ENCODE results near the gene MTHFD1L.

The MTHFD1L gene

DNA sequence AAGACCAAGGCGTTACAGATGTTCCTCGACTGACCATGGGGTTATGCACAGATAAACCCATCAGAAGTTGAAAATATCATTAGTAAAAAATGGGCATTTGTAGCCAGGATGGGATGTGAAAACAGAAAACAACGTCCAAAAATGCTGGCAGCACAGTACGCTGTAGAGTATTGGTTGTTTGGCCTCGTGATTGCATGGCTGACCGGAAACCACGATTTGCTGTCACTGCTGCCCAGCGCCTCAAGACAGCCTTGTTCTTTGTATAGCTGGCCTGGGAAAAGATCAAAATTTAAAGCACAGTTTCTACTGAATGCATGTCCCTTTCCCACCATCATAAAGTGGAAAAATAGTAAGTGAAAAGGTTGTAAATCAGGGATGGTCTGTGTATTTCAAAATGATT is 41.9 kb downstream of the MTHFD1L start:
- Histone ChIP-seq H3K27me3 (ENCODE audit: control insufficient read depth, insufficient read depth, low read length) (no peaks in the 10 kb centered on the region), H3K9ac (ENCODE audit: low read length) (no peak overlapping the region), H3K9me3 (ENCODE audit: control insufficient read depth, low read length) (no peaks in the 10 kb centered on the region), H3K4me1 (ENCODE audit: control insufficient read depth, insufficient read depth, low read length) (no peaks in the 10 kb centered on the region), H3K4me3 (ENCODE audit: low read length) (no peak overlapping the region), H3K36me3 (ENCODE audit: control insufficient read depth, insufficient read depth, low read length) (no peaks in the 10 kb centered on the region)

DNA sequence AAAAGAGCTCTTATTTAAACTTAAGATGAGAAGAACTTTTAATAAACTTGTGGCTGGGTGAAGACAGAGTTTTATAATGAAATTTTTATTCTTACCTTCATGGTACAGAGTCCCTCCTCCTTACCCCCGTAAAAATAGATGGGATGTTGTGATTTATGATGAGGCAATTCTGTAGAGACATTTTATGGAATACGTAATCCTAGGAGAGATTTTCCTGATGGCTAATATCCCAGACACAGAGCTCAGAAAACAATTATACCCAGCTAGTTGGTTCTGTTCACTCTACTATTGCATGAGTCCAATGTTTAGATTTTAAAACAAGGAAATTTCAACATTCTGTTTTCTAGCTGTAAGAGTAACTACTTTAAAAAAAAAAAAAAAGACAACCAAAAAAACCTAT is 43.4 kb downstream of the MTHFD1L start:
- Histone ChIP-seq H3K9me3 (ENCODE audit: control insufficient read depth, low read length) (no peaks in the 10 kb centered on the region), H3K4me3 (ENCODE audit: low read length) (no peak overlapping the region), H3K27me3 (ENCODE audit: control insufficient read depth, insufficient read depth, low read length) (no peaks in the 10 kb centered on the region), H3K4me1 (ENCODE audit: control insufficient read depth, insufficient read depth, low read length) (no peaks in the 10 kb centered on the region), H3K9ac (ENCODE audit: low read length) (no peak overlapping the region), H3K36me3 (ENCODE audit: control insufficient read depth, insufficient read depth, low read length) (no peaks in the 10 kb centered on the region)

DNA sequence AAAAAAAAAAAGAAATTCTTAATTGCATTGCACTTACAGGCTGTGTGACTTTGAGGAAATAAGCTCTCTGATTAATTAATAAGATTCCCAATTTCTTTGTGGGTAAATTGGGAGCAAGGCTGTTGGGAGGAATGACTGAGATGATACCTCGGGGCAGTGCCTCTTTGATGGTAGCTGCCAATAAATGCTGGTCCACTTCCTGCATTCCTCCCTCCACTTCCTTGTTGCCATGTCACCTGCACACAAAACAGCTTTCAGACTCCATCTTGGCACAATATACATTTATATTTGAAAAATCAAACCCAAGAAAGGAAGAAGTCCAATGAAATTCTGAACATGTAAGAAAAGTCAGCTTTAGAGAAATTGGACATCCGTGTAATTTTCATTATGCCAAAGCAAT is 45.1 kb downstream of the MTHFD1L start:
- Histone ChIP-seq H3K36me3 (ENCODE audit: control insufficient read depth, insufficient read depth, low read length) (no peaks in the 10 kb centered on the region), H3K9me3 (ENCODE audit: control insufficient read depth, low read length) (no peaks in the 10 kb centered on the region), H3K4me3 (ENCODE audit: low read length) (no peak overlapping the region), H3K27me3 (ENCODE audit: control insufficient read depth, insufficient read depth, low read length) (no peaks in the 10 kb centered on the region), H3K4me1 (ENCODE audit: control insufficient read depth, insufficient read depth, low read length) (no peaks in the 10 kb centered on the region), H3K9ac (ENCODE audit: low read length) (no peak overlapping the region)

DNA sequence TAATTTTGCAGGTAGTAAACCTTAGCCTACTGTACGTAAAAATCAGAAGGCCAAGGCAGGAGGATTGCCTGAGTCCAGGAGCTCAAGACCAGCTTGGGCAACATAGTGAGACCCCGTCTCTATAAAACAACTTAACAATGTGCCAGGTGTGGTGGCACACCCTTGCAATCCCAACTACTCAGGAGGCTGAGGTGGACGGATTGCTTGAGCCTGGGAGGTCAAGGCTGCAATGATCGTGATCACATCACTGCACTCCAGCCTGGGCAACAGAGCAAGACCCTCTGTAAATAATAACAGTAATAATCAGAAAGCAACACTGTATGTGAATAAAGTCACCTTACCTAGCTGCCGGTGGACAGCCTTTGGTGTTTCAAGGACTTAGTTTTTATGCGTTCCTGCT is 48.9 kb downstream of the MTHFD1L start:
- H3K27me3 ChIP-seq (ENCODE audit: control insufficient read depth, insufficient read depth, low read length): no peaks in the 10 kb centered on the region
- H3K4me3 ChIP-seq (ENCODE audit: low read length): no peak overlapping the region
- H3K9ac ChIP-seq (ENCODE audit: low read length): no peak overlapping the region
- no peaks in the 10 kb centered on the region for H3K9me3 ChIP-seq (ENCODE audit: control insufficient read depth, low read length)
- H3K36me3 ChIP-seq (ENCODE audit: control insufficient read depth, insufficient read depth, low read length): no peaks in the 10 kb centered on the region
- no peaks in the 10 kb centered on the region for H3K4me1 ChIP-seq (ENCODE audit: control insufficient read depth, insufficient read depth, low read length)

DNA sequence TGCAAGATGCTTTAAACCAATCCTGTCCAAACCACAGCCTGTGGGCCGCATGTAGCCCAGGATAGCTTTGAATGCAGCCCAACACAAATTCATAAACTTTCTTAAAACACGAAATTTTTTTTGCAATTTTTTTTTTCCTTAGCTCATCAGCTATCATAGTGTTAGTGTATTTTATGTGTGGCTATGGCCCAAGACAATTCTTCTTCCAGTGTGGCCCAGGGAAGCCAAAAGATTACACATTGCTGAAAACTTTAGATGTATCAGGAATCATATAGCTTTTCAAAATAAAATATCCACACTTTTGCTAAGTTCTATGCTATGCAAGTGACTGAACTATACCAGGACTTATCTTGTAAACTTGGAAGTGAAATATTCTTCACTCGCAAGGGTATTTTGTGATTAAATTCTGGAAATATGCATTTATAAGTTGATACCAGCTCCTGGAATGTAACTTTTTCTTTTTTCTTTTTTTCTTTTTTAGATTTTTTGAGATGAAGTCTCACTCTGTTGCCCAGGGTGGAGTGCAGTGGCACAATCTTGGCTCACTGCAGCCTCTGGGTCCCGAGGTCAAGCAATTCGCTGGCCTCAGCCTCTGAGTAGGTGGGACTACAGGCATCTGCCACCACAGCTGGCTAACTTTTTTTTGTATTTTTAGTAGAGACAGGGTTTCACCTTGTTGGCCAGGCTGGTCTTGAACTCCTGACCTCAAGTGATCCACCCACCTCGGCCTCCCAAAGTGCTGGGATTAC is 49.8 kb downstream of the MTHFD1L start:
- H3K27me3 ChIP-seq (ENCODE audit: control insufficient read depth, insufficient read depth, low read length): no peaks in the 10 kb centered on the region
- H3K9me3 ChIP-seq (ENCODE audit: control insufficient read depth, low read length): no peaks in the 10 kb centered on the region
- H3K4me3 ChIP-seq (ENCODE audit: low read length): no peak overlapping the region
- no peaks in the 10 kb centered on the region for H3K4me1 ChIP-seq (ENCODE audit: control insufficient read depth, insufficient read depth, low read length)
- H3K36me3 ChIP-seq (ENCODE audit: control insufficient read depth, insufficient read depth, low read length): no peaks in the 10 kb centered on the region
- no peak overlapping the region for H3K9ac ChIP-seq (ENCODE audit: low read length)

DNA sequence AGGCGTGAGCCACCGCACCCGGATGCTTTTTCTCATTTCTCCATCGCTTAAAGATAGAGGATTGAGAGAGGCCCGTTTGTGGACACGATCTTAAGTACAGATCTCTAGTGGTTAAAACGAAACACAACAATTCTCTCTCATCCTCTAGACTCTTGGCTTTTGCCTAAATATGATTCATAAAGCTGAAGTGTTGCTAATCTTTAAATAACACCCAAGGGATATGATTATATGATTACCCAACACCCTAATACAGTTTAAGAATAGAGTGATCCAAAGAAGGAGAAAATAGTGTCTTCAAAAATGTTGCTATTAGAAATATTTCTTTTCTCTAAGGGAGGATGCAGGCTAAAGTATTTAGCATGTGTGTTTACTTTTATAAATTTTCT is 50.4 kb downstream of the MTHFD1L start:
- Histone ChIP-seq H3K9me3 (ENCODE audit: control insufficient read depth, low read length) (no peaks in the 10 kb centered on the region), H3K27me3 (ENCODE audit: control insufficient read depth, insufficient read depth, low read length) (no peaks in the 10 kb centered on the region), H3K4me1 (ENCODE audit: control insufficient read depth, insufficient read depth, low read length) (no peaks in the 10 kb centered on the region), H3K36me3 (ENCODE audit: control insufficient read depth, insufficient read depth, low read length) (no peaks in the 10 kb centered on the region), H3K9ac (ENCODE audit: low read length) (no peak overlapping the region), H3K4me3 (ENCODE audit: low read length) (no peak overlapping the region)

DNA sequence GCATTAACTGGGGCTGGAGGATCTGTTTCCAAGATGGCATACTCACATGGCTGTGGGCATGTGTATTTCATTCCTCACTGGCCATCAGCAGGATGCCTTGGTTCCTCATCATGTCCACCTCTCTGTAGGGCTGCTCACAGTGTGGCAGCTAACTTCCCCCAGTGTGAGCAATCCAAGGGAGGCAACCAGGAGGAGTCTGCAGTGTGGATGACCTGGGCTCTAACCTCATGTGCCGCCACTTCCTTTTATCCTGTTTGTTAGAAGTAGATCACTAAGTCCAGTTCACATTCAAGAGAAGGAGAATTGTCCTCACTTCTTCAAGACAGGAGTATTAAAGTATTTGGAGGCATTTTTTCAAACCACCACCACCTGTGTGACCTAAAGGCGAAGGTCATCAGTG is 54.4 kb downstream of the MTHFD1L start:
- Histone ChIP-seq H3K27me3 (ENCODE audit: control insufficient read depth, insufficient read depth, low read length) (no peaks in the 10 kb centered on the region), H3K4me3 (ENCODE audit: low read length) (no peak overlapping the region), H3K9ac (ENCODE audit: low read length) (no peak overlapping the region), H3K9me3 (ENCODE audit: control insufficient read depth, low read length) (no peaks in the 10 kb centered on the region), H3K36me3 (ENCODE audit: control insufficient read depth, insufficient read depth, low read length) (no peaks in the 10 kb centered on the region), H3K4me1 (ENCODE audit: control insufficient read depth, insufficient read depth, low read length) (peaks cover 4% of the 10 kb centered on the region)

DNA sequence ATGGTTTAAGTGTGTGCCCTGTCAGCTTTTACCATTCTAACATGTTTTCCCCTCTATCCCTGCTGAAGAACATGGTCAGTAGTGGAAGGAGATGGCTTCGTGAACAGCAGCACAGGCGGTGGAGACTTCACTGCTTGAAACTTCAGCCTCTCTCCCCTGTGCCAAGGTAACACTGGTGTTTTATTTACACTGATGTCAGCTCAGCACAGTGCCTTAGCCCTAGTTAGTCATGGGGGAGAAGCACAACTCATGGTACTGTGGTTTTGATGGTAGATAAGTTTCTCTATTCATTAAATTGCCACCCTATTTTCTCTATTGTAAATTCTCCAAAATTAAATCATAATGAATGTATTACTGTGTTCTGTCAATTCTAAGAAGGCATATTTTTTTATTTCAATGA is 56.6 kb downstream of the MTHFD1L start:
- Histone ChIP-seq H3K27me3 (ENCODE audit: control insufficient read depth, insufficient read depth, low read length) (no peaks in the 10 kb centered on the region), H3K4me1 (ENCODE audit: control insufficient read depth, insufficient read depth, low read length) (peaks cover 4% of the 10 kb centered on the region), H3K4me3 (ENCODE audit: low read length) (no peak overlapping the region), H3K9me3 (ENCODE audit: control insufficient read depth, low read length) (no peaks in the 10 kb centered on the region), H3K36me3 (ENCODE audit: control insufficient read depth, insufficient read depth, low read length) (no peaks in the 10 kb centered on the region), H3K9ac (ENCODE audit: low read length) (no peak overlapping the region)

DNA sequence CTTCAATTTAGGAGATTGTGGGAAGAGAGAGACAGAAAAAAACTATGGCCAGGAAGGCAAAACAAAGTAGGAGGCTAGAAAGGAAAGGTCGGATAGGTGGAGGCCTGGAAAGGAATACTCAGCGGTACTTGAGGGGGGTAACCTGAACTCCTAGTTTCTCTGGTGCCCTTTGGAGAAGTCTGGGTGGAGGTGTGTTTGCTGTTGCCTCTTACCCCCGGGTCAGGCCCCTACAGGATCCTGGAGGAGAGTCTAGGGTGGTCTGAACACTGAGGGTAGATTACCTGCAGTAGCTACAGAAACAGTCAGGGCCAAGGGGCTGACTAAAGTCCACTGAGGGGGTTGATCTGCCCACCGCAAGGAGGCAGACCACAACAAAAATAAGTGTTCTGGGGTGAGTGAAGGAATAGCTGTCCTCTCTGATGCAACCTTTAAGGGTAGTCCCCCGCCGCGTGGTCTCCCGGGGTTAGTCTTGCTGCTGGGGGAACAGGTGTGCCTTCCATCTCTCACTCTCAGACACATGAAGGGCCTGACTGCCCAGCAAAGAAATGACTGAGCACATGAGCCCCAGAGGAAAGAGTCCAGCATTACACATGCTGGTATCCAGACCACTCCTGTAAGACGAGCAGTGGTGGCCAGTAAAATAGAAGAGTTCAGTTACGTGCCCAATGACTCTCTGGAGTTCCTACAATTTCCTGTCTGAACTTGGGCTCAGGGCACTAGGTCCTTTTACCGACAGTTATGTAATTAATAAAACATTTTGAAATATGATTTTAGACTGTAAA is 59.5 kb downstream of the MTHFD1L start:
- H3K4me3 ChIP-seq (ENCODE audit: low read length): no peak overlapping the region
- no peaks in the 10 kb centered on the region for H3K36me3 ChIP-seq (ENCODE audit: control insufficient read depth, insufficient read depth, low read length)
- H3K4me1 ChIP-seq (ENCODE audit: control insufficient read depth, insufficient read depth, low read length): peaks cover 4% of the 10 kb centered on the region
- H3K9me3 ChIP-seq (ENCODE audit: control insufficient read depth, low read length): no peaks in the 10 kb centered on the region
- no peaks in the 10 kb centered on the region for H3K27me3 ChIP-seq (ENCODE audit: control insufficient read depth, insufficient read depth, low read length)
- H3K9ac ChIP-seq (ENCODE audit: low read length): no peak overlapping the region

DNA sequence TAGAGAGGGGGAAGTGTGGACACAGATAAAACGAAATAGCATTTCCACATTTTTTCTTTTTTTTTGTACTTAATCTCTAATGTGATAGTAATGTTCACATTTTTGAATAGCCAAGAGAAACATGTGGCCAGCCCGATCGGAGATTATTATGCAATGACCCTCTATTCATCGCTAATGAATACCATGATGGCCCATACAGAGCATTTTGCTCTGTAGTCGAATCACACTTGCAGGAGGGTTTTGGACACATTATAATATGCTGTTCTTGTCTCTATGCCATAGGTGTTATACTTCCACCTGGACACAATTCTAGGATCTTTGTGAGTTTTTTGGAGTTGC is 60.1 kb downstream of the MTHFD1L start:
- peaks cover 4% of the 10 kb centered on the region for H3K4me1 ChIP-seq (ENCODE audit: control insufficient read depth, insufficient read depth, low read length)
- no peak overlapping the region for H3K9ac ChIP-seq (ENCODE audit: low read length)
- H3K36me3 ChIP-seq (ENCODE audit: control insufficient read depth, insufficient read depth, low read length): no peaks in the 10 kb centered on the region
- no peak overlapping the region for H3K4me3 ChIP-seq (ENCODE audit: low read length)
- H3K27me3 ChIP-seq (ENCODE audit: control insufficient read depth, insufficient read depth, low read length): no peaks in the 10 kb centered on the region
- no peaks in the 10 kb centered on the region for H3K9me3 ChIP-seq (ENCODE audit: control insufficient read depth, low read length)

DNA sequence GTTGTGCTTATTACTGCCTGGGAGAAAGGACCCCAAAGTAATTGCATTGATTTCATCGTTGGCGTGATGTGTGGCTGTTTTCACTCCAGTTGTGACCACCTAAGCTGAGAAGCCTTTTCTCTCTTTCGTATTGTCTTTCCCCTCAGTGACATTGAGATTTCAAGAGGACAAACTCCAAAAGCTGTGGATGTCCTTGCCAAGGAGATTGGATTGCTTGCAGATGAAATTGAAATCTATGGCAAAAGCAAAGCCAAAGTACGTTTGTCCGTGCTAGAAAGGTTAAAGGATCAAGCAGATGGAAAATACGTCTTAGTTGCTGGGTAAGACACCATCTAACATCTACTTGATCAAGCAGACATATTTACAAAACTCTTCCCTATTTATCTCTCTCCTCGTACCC is 60.5 kb downstream of the MTHFD1L start:
- Histone ChIP-seq H3K4me3 (ENCODE audit: low read length) (no peak overlapping the region), H3K9ac (ENCODE audit: low read length) (no peak overlapping the region), H3K4me1 (ENCODE audit: control insufficient read depth, insufficient read depth, low read length) (peaks cover 4% of the 10 kb centered on the region), H3K9me3 (ENCODE audit: control insufficient read depth, low read length) (no peaks in the 10 kb centered on the region), H3K36me3 (ENCODE audit: control insufficient read depth, insufficient read depth, low read length) (no peaks in the 10 kb centered on the region), H3K27me3 (ENCODE audit: control insufficient read depth, insufficient read depth, low read length) (no peaks in the 10 kb centered on the region)

DNA sequence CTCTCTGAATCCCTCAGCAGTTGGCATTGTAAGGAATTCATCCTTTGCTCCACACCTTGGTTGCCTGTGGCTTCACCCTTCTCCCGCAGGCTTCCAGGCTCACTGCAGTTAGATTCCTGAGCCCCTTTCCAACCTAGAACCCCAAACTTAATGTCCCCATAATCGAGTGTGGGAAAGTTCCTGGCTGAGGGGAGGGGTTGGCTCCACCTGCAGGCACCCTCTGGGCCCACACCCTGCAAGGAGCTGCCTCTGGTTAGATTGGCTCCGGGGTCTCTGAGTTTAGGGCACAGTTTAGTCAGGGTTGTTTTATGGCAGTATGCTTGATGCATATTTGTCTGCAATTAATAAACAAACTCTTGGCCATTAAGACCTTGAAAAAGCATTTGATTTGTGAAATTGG is 63.4 kb downstream of the MTHFD1L start:
- Histone ChIP-seq H3K9ac (ENCODE audit: low read length) (no peak overlapping the region), H3K27me3 (ENCODE audit: control insufficient read depth, insufficient read depth, low read length) (no peaks in the 10 kb centered on the region), H3K36me3 (ENCODE audit: control insufficient read depth, insufficient read depth, low read length) (no peaks in the 10 kb centered on the region), H3K9me3 (ENCODE audit: control insufficient read depth, low read length) (no peaks in the 10 kb centered on the region), H3K4me1 (ENCODE audit: control insufficient read depth, insufficient read depth, low read length) (no peaks in the 10 kb centered on the region), H3K4me3 (ENCODE audit: low read length) (no peak overlapping the region)
